CD4-positive, alpha-beta T cell (primary cell): ENCODE measurements around the gene MCF2L2. TPM values are rescaled to one million over a fixed set of nuclear protein-coding genes. Genes with fewer than 3 reads are reported as not detected.

Experiments used
- ATAC-seq: fragments of 200-7000 bp; cut with Tn5 transposase; one replicate; pipeline ENCODE4 v1.10.0; 2022; ENCODE audit warnings: mild to moderate bottlenecking; ENCODE audit not compliant: poor library complexity
- CTCF ChIA-PET: fragments of 350-600 bp; sonication (Branson Sonifier 250); formaldehyde crosslinking; loops from one replicate; lab custom pipeline; 2021; ENCODE audit warnings: antibody characterized with exemption, inconsistent platforms; lab: Charles Lee
- POLR2A ChIA-PET: fragments of 350-600 bp; sonication (Branson Sonifier 250); formaldehyde crosslinking; loops from one replicate; lab custom pipeline; 2021; ENCODE audit warnings: antibody characterized with exemption, inconsistent platforms; lab: Charles Lee
- DNase-seq, 14 experiments: peaks; one replicate each; pipeline ENCODE4 v3.0.0-alpha.2; 2013 to 2020; ENCODE audit warnings: mixed read lengths in 2 of 14
- H3K27ac ChIP-seq, 2 donors: one replicate each; pipeline versions ENCODE4 v1.5.1 to v1.7.0; 2013; ENCODE audit warnings: low read length in 2 of 2, low read depth in 1 of 2, mild to moderate bottlenecking in 1 of 2
- H3K27me3 ChIP-seq, 2 experiments: 1 replicate in 1 of 2; 2 replicates in 1 of 2; pipeline versions ENCODE4 v1.6.1 to v1.7.0; 2013; ENCODE audit warnings: low read length in 2 of 2, control low read depth in 1 of 2, mild to moderate bottlenecking in 1 of 2, moderate library complexity in 1 of 2; ENCODE audit not compliant: insufficient read depth in 2 of 2, control insufficient read depth in 1 of 2
- H3K36me3 ChIP-seq: one replicate; pipeline ENCODE4 v1.6.1; 2013; ENCODE audit warnings: low read length, control low read depth; ENCODE audit not compliant: insufficient read depth
- H3K4me1 ChIP-seq: one replicate; pipeline ENCODE4 v1.6.1; 2013; ENCODE audit warnings: low read length, control low read depth; ENCODE audit not compliant: insufficient read depth
- H3K4me3 ChIP-seq: one replicate; pipeline ENCODE4 v1.5.1; 2013; ENCODE audit warnings: mild to moderate bottlenecking, low read length, moderate library complexity
- H3K9me3 ChIP-seq, 2 experiments: 1 replicate in 1 of 2; 2 replicates in 1 of 2; pipeline versions ENCODE4 v1.6.1 to v1.7.0; 2013; ENCODE audit warnings: low read length in 2 of 2, mild to moderate bottlenecking in 2 of 2, control low read depth in 1 of 2, moderate library complexity in 1 of 2; ENCODE audit not compliant: control insufficient read depth in 1 of 2, insufficient read depth in 1 of 2
- H3K27ac Mint-ChIP-seq: one replicate; pipeline ENCODE4 v1.8.0; 2020; ENCODE audit warnings: mixed read lengths
- H3K27me3 Mint-ChIP-seq: one replicate; pipeline ENCODE4 v1.8.0; 2021; ENCODE audit warnings: mixed read lengths
- H3K36me3 Mint-ChIP-seq: one replicate; pipeline ENCODE4 v1.8.0; 2021; ENCODE audit warnings: low read depth, mixed read lengths
- H3K4me1 Mint-ChIP-seq: one replicate; pipeline ENCODE4 v1.8.0; 2021; ENCODE audit warnings: low read depth, mixed read lengths
- H3K4me3 Mint-ChIP-seq: one replicate; pipeline ENCODE4 v1.8.0; 2020; ENCODE audit warnings: mild to moderate bottlenecking, mixed read lengths
- H3K9me3 Mint-ChIP-seq: one replicate; pipeline ENCODE4 v1.8.0; 2020; ENCODE audit warnings: mixed read lengths
- intact Hi-C, 2 experiments: fragments of 100-400 bp; cut with DNase I in 1 of 2; cut with micrococcal nuclease in 1 of 2; formaldehyde crosslinking; loops; one replicate each; pipeline versions ENCODE4 v1.15.1 to v1.9.0; 2023 to 2025; cut with DNase I, micrococcal nuclease
- total RNA-seq, 174 experiments: library from RNA in 2 of 174; stranded (reverse) in 2 of 174; gene quantifications; one replicate each; pipeline ENCODE4 v1.2.3 and lab custom pipeline; 2021 to 2026
- TF ChIP-seq, protein P1 (sequence below): fragments of 200-600 bp; IDR thresholded peaks from one replicate; pipeline ENCODE4 v1.8.0; 2022; ENCODE audit warnings: antibody characterized with exemption, mild to moderate bottlenecking

Gene MCF2L2
- total RNA-seq, 2 experiments from 2014 or later = 3.8 to 4.1 TPM

DNA sequence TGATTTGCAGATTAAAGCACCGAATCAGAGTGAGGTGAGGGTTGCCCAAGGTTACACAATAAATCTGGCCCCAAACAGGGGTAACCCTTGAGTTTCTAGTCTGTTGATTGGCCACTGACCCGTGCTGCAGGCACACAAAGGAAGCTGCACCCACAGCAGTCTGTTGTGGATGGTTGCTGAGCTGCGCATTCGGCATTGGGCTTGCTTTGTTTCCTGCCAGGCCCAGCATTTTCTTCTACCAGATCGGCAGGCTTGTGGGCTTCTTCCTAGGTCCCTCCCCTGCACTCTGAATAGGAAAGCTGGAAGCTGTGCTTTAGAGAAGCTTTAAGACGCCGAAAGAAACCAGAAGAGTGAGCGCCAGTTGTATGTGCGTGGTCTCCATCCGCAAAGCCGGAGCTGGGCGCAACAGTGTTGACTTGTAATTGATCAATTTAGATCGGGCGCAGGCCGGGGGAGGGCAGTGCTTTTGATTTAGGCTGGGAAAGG lies 163.2 kb downstream of the MCF2L2 start:
- intact Hi-C loops = no loop called here
- Mint-ChIP-seq H3K9me3 (no peaks in the 10 kb centered on the region), H3K27me3 (peaks cover 7% of the 10 kb centered on the region), H3K36me3 (no peaks in the 10 kb centered on the region), H3K4me3 (no peak overlapping the region), H3K4me1 (no peaks in the 10 kb centered on the region), H3K27ac (no peak overlapping the region)
- Histone ChIP-seq H3K27me3 (no peaks in the 10 kb centered on the region), H3K4me3 (no peak overlapping the region), H3K9me3 (no peaks in the 10 kb centered on the region), H3K36me3 (no peaks in the 10 kb centered on the region), H3K27ac (no peak overlapping the region), H3K4me1 (no peaks in the 10 kb centered on the region)
- TF ChIP-seq, protein P1, sequence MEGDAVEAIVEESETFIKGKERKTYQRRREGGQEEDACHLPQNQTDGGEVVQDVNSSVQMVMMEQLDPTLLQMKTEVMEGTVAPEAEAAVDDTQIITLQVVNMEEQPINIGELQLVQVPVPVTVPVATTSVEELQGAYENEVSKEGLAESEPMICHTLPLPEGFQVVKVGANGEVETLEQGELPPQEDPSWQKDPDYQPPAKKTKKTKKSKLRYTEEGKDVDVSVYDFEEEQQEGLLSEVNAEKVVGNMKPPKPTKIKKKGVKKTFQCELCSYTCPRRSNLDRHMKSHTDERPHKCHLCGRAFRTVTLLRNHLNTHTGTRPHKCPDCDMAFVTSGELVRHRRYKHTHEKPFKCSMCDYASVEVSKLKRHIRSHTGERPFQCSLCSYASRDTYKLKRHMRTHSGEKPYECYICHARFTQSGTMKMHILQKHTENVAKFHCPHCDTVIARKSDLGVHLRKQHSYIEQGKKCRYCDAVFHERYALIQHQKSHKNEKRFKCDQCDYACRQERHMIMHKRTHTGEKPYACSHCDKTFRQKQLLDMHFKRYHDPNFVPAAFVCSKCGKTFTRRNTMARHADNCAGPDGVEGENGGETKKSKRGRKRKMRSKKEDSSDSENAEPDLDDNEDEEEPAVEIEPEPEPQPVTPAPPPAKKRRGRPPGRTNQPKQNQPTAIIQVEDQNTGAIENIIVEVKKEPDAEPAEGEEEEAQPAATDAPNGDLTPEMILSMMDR = no peak
- DNase-seq (no peak), ATAC-seq (no peak)
- CTCF ChIA-PET = no interaction called here
- POLR2A ChIA-PET = no interaction called here

DNA sequence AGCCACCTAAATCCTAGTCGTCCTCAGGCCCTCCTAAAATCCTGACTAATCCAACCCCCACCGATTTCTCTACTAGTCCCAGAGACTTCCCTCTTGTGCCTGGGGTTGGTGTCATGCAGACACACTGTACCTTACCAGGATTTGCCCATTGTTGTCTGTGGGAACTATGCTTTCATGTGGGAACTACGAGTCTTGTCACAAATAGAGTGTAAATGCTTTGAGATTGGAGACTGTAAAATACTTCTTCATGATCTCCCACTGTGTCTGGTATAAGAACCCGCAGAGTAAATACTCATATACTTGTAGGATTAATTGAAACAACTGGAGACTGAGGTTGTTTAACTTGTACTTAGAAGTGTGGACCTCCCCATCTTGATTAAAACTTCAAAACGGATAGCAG lies 164.2 kb downstream of the MCF2L2 start:
- H3K9me3 ChIP-seq = no peaks in the 10 kb centered on the region
- ATAC-seq (no peak), DNase-seq (no peak)
- no peaks in the 10 kb centered on the region for H3K9me3 Mint-ChIP-seq
- no peak overlapping the region for H3K27ac ChIP-seq
- no peak overlapping the region for H3K27ac Mint-ChIP-seq
- H3K4me1 Mint-ChIP-seq = no peaks in the 10 kb centered on the region
- H3K36me3 ChIP-seq = no peaks in the 10 kb centered on the region
- H3K36me3 Mint-ChIP-seq = no peaks in the 10 kb centered on the region
- POLR2A ChIA-PET = no interaction called here
- CTCF ChIA-PET = no interaction called here
- H3K27me3 ChIP-seq = peaks cover 0 to 3% of the 10 kb centered on the region in 2 experiments
- H3K4me3 ChIP-seq = no peak overlapping the region
- H3K4me3 Mint-ChIP-seq = no peak overlapping the region
- TF ChIP-seq, protein P1 = no peak
- no peaks in the 10 kb centered on the region for H3K4me1 ChIP-seq
- H3K27me3 Mint-ChIP-seq = peaks cover 16% of the 10 kb centered on the region
- intact Hi-C loops = no loop called here

DNA sequence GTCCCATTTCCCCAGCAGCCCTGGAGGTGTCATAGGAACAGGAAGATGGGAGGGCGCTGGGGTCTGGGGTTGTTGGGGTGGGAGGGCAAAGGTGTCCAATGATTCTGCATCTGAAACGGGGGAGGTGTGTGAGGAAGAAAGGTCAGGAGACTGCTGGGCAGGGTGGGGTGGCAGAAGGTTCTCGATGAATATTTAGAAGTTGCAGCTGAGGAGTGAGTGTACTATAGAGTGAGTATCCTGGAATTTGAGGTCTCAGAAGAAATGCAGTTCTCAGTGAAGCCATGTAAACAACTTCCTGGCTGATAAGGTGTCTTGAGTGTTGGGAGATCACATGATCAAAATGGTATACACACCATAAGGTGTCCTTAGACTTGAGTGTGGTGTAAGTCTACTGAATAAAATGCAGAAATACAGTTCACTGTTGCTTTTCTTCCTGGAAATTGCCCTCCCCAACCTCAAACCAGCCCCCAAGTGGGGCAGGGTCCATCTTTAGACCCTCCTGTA lies 165.5 kb downstream of the MCF2L2 start:
- Histone ChIP-seq H3K9me3 (no peaks in the 10 kb centered on the region), H3K27me3 (peaks cover 3 to 7% of the 10 kb centered on the region in 2 experiments), H3K36me3 (no peaks in the 10 kb centered on the region), H3K27ac (no peak overlapping the region), H3K4me3 (no peak overlapping the region), H3K4me1 (no peaks in the 10 kb centered on the region)
- DNase-seq (no peak), ATAC-seq (no peak)
- intact Hi-C loops = no loop called here
- Mint-ChIP-seq H3K36me3 (no peaks in the 10 kb centered on the region), H3K9me3 (no peaks in the 10 kb centered on the region), H3K4me1 (no peaks in the 10 kb centered on the region), H3K27ac (no peak overlapping the region), H3K27me3 (peaks cover 27% of the 10 kb centered on the region), H3K4me3 (no peak overlapping the region)
- TF ChIP-seq, protein P1 = no peak
- ChIA-PET POLR2A (no interaction called here), CTCF (no interaction called here)
